ENCODE results near the gene ARHGEF18. TPM values are rescaled to one million over a fixed set of nuclear protein-coding genes. Genes with fewer than 3 reads are reported as not detected.

ARHGEF18 gene
- total RNA-seq, 1 donor from 2014 or later: 44.6 TPM

- no peak overlapping the region for H3K4me3 Mint-ChIP-seq (ENCODE audit: unreplicated experiment)
- H3K36me3 ChIP-seq (ENCODE audit: insufficient read depth, low read length): no peaks in the 10 kb centered on the region
- TF ChIP-seq EZH2 (IDR thresholded peaks at IDR 0.05; ENCODE audit: insufficient read depth, low read length) (no peak), CTCF (IDR thresholded peaks at IDR 0.05; ENCODE audit: insufficient read depth, low read depth, low read length) (no peak)
- H3K27ac Mint-ChIP-seq (ENCODE audit: unreplicated experiment): no peak overlapping the region
- H3K9me3 ChIP-seq (ENCODE audit: insufficient read depth, low read depth, low read length): no peaks in the 10 kb centered on the region
- DNase-seq (ENCODE audit: low read depth): no peak
- H3K36me3 Mint-ChIP-seq (ENCODE audit: low read depth, unreplicated experiment): no peaks in the 10 kb centered on the region
- no peak overlapping the region for H3K4me2 ChIP-seq (ENCODE audit: low read length)
- no peaks in the 10 kb centered on the region for H3K27me3 ChIP-seq (ENCODE audit: insufficient read depth, low read length)
- H3K79me2 ChIP-seq (ENCODE audit: insufficient read depth, low read length): no peaks in the 10 kb centered on the region
- no peak overlapping the region for H3K27ac ChIP-seq (ENCODE audit: low read depth, low read length)
- no peak overlapping the region for H2AFZ ChIP-seq (ENCODE audit: low read depth, low read length)
- H3K27me3 Mint-ChIP-seq (ENCODE audit: low read depth, unreplicated experiment): peaks cover 19% of the 10 kb centered on the region
- H3K4me3 ChIP-seq (ENCODE audit: insufficient read depth, low read depth, low read length): no peak overlapping the region
- no peaks in the 10 kb centered on the region for H3K4me1 ChIP-seq (ENCODE audit: insufficient read depth, low read length)
- FAIRE-seq: no peak
- H3K9me3 Mint-ChIP-seq (ENCODE audit: unreplicated experiment): peaks cover 1% of the 10 kb centered on the region
- no peaks in the 10 kb centered on the region for H4K20me1 ChIP-seq (ENCODE audit: insufficient read depth, low read length)
- H3K9ac ChIP-seq (ENCODE audit: low read length): no peak overlapping the region
- peaks cover 3% of the 10 kb centered on the region for H3K4me1 Mint-ChIP-seq (ENCODE audit: low read depth, unreplicated experiment)
Measured at GRCh38 chr19:7381073-7381390, 32.3 kb downstream of the ARHGEF18 start.

DNA sequence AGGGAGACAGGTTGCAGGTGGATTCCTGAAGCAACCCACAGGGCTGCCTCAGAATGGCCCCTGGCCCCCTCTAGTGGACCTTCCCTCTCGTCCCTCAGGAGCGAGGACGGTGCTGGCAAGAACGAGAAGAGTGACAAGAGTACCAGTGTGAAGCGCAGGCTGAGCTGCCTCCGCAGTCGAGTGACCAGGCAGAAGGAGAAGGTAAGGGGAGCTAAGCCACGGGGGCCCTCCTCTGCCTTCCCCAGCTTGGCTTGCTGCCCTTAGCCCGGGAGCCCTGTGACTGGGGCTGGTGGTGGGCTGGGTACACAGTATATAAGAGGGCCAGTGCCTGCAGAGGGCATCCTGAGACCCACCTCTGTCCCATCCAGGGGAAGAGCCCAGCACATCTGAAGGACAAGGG is 34.0 kb downstream of the ARHGEF18 start:
- Histone ChIP-seq H3K4me3 (ENCODE audit: insufficient read depth, low read depth, low read length) (no peak overlapping the region), H3K27ac (ENCODE audit: low read depth, low read length) (no peak overlapping the region), H4K20me1 (ENCODE audit: insufficient read depth, low read length) (no peaks in the 10 kb centered on the region), H3K79me2 (ENCODE audit: insufficient read depth, low read length) (no peaks in the 10 kb centered on the region), H3K36me3 (ENCODE audit: insufficient read depth, low read length) (no peaks in the 10 kb centered on the region), H3K9ac (ENCODE audit: low read length) (no peak overlapping the region), H3K4me1 (ENCODE audit: insufficient read depth, low read length) (no peaks in the 10 kb centered on the region), H3K27me3 (ENCODE audit: insufficient read depth, low read length) (no peaks in the 10 kb centered on the region), H2AFZ (ENCODE audit: low read depth, low read length) (no peak overlapping the region), H3K9me3 (ENCODE audit: insufficient read depth, low read depth, low read length) (no peaks in the 10 kb centered on the region), H3K4me2 (ENCODE audit: low read length) (no peak overlapping the region)
- Mint-ChIP-seq H3K27ac (ENCODE audit: unreplicated experiment) (peak overlapping the region; percentile 41), H3K4me1 (ENCODE audit: low read depth, unreplicated experiment) (no peaks in the 10 kb centered on the region), H3K27me3 (ENCODE audit: low read depth, unreplicated experiment) (peaks cover 17% of the 10 kb centered on the region), H3K9me3 (ENCODE audit: unreplicated experiment) (peaks cover 1% of the 10 kb centered on the region), H3K36me3 (ENCODE audit: low read depth, unreplicated experiment) (no peaks in the 10 kb centered on the region), H3K4me3 (ENCODE audit: unreplicated experiment) (no peak overlapping the region)
- TF ChIP-seq CTCF (IDR thresholded peaks at IDR 0.05; ENCODE audit: insufficient read depth, low read depth, low read length) (no peak), EZH2 (IDR thresholded peaks at IDR 0.05; ENCODE audit: insufficient read depth, low read length) (no peak)
- DNase-seq (ENCODE audit: low read depth): no peak
- no peak for FAIRE-seq

DNA sequence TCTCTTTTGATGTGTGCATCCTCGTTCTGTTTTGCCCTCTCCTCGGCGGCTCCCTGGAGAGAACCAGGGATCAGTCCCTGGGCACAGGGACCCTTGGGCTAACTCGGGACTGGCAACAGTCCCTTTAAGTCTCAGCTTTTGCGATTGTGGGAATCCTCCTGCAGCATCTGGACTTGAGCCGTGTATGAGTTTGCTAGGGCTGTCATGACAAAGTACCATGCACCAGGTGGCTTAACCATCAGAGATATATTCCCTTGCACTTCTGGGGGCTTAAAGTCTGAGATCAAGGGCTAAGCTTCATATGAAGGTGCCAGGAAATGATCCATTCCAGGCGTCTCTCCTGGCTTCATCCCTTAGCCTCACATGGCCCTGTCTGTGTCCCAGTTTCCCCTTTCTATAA is 34.5 kb downstream of the ARHGEF18 start:
- no peak overlapping the region for H2AFZ ChIP-seq (ENCODE audit: low read depth, low read length)
- no peak for FAIRE-seq
- no peak for DNase-seq (ENCODE audit: low read depth)
- H3K4me3 ChIP-seq (ENCODE audit: insufficient read depth, low read depth, low read length): no peak overlapping the region
- no peaks in the 10 kb centered on the region for H3K27me3 ChIP-seq (ENCODE audit: insufficient read depth, low read length)
- H3K4me3 Mint-ChIP-seq (ENCODE audit: unreplicated experiment): no peak overlapping the region
- peaks cover 1% of the 10 kb centered on the region for H3K9me3 Mint-ChIP-seq (ENCODE audit: unreplicated experiment)
- H3K4me2 ChIP-seq (ENCODE audit: low read length): no peak overlapping the region
- H3K9ac ChIP-seq (ENCODE audit: low read length): no peak overlapping the region
- H3K27me3 Mint-ChIP-seq (ENCODE audit: low read depth, unreplicated experiment): peaks cover 17% of the 10 kb centered on the region
- no peaks in the 10 kb centered on the region for H3K36me3 Mint-ChIP-seq (ENCODE audit: low read depth, unreplicated experiment)
- H3K79me2 ChIP-seq (ENCODE audit: insufficient read depth, low read length): no peaks in the 10 kb centered on the region
- H3K4me1 Mint-ChIP-seq (ENCODE audit: low read depth, unreplicated experiment): no peaks in the 10 kb centered on the region
- TF ChIP-seq CTCF (IDR thresholded peaks at IDR 0.05; ENCODE audit: insufficient read depth, low read depth, low read length) (no peak), EZH2 (IDR thresholded peaks at IDR 0.05; ENCODE audit: insufficient read depth, low read length) (no peak)
- no peaks in the 10 kb centered on the region for H3K9me3 ChIP-seq (ENCODE audit: insufficient read depth, low read depth, low read length)
- no peaks in the 10 kb centered on the region for H3K4me1 ChIP-seq (ENCODE audit: insufficient read depth, low read length)
- H3K27ac Mint-ChIP-seq (ENCODE audit: unreplicated experiment): no peak overlapping the region
- no peaks in the 10 kb centered on the region for H3K36me3 ChIP-seq (ENCODE audit: insufficient read depth, low read length)
- H4K20me1 ChIP-seq (ENCODE audit: insufficient read depth, low read length): no peaks in the 10 kb centered on the region
- H3K27ac ChIP-seq (ENCODE audit: low read depth, low read length): no peak overlapping the region
